Measurements from ENCODE around the gene EPC2.

DNA sequence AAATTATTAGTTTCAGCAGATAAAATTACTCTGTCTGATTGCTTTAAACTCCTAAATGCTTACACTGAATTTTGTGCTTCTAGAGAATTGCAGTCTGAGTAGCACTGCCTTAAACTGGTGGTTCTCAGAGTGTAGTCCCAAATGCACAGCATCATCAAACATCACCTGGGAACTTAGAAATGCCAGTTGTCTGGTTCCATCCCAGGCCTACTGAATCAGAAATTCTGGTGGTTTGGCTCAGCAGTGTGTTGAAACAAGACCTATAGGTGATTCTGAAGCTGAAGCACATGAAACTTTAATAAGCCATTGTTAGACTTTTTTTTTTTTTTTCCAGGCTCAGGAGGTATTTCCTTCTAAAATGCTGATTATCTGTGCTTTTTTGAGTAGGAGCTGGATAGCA is 22.0 kb downstream of the EPC2 start:
- TF ChIP-seq POLR2AphosphoS5 (IDR thresholded peaks at IDR 0.05; ENCODE audit: low read depth, low read length) (no peak), POLR2A (IDR thresholded peaks at IDR 0.05; ENCODE audit: low read depth, low read length) (no peak), TAF1 (IDR thresholded peaks at IDR 0.05; ENCODE audit: low read depth, low read length) (no peak), POU2F2 (IDR thresholded peaks at IDR 0.05; ENCODE audit: low read depth, low read length) (no peak), PAX5 (IDR thresholded peaks at IDR 0.05; ENCODE audit: insufficient read depth, low read length, severe bottlenecking) (no peak), SPI1 (IDR thresholded peaks at IDR 0.05; ENCODE audit: low read depth, low read length) (no peak)
